A549 (cell line): ENCODE data around the gene PAQR6.

Experiments
- RAD21 ChIP-seq, 2 experiments: fragments of >200 bp in 1 of 2; sonication (Bioruptor Twin) in 1 of 2; formaldehyde crosslinking in 1 of 2; IDR thresholded peaks in 1 of 2; conservative IDR thresholded peaks in 1 of 2; 2 replicates in 1 of 2; 3 replicates in 1 of 2; pipeline ENCODE4 v1.6.1; 2012 to 2018; ENCODE audit warnings: inconsistent platforms in 1 of 2
- RNF2 ChIP-seq: fragments of 200-600 bp; sonication (generic); IDR thresholded peaks from 2 replicates; pipeline ENCODE4 v1.6.1; 2016; ENCODE audit warnings: low read depth, mild to moderate bottlenecking, antibody characterized with exemption, moderate library complexity, borderline replicate concordance
- TF ChIP-seq, protein P1 (sequence below): fragments of >200 bp; sonication (Bioruptor Twin); formaldehyde crosslinking; IDR thresholded peaks from 3 replicates; pipeline ENCODE4 v1.5.1; 2016

DNA sequence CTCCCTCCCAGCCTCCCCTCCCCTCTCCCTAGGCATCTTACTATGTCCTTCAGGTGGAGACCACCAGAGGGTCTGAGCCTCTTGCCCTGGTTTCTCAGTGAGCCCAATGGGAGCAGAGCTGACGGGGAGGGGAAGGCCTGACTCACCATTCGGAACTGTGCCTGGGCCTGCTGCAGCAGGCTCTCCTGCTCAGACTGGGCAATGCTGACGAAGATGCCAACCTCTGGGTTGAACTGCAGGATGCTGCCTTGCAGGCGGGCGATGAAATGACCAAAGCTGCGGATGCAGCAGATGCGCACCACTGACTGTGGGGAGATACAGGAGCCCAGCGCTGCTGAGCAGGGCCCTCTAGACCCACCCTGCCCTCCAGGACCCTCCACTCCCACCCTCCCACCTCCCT lies 11.0 kb upstream of the PAQR6 start:
- TF ChIP-seq, protein P1, sequence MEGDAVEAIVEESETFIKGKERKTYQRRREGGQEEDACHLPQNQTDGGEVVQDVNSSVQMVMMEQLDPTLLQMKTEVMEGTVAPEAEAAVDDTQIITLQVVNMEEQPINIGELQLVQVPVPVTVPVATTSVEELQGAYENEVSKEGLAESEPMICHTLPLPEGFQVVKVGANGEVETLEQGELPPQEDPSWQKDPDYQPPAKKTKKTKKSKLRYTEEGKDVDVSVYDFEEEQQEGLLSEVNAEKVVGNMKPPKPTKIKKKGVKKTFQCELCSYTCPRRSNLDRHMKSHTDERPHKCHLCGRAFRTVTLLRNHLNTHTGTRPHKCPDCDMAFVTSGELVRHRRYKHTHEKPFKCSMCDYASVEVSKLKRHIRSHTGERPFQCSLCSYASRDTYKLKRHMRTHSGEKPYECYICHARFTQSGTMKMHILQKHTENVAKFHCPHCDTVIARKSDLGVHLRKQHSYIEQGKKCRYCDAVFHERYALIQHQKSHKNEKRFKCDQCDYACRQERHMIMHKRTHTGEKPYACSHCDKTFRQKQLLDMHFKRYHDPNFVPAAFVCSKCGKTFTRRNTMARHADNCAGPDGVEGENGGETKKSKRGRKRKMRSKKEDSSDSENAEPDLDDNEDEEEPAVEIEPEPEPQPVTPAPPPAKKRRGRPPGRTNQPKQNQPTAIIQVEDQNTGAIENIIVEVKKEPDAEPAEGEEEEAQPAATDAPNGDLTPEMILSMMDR: no peak
- TF ChIP-seq RAD21 (conservative IDR thresholded peaks at IDR 0.05 in 1 of 2, IDR thresholded peaks at IDR 0.05 in 1 of 2) (no peak), RNF2 (no peak)
